GM12874 (cell line): ENCODE data around the gene ZNF33B.

Experiments used
- TF ChIP-seq, protein P1 (sequence below): IDR thresholded peaks from 2 replicates; pipeline ENCODE4 v1.5.1; 2011; ENCODE audit warnings: low read depth, mild to moderate bottlenecking, control low read depth, low read length, moderate library complexity; ENCODE audit not compliant: insufficient read depth

The ZNF33B gene

DNA sequence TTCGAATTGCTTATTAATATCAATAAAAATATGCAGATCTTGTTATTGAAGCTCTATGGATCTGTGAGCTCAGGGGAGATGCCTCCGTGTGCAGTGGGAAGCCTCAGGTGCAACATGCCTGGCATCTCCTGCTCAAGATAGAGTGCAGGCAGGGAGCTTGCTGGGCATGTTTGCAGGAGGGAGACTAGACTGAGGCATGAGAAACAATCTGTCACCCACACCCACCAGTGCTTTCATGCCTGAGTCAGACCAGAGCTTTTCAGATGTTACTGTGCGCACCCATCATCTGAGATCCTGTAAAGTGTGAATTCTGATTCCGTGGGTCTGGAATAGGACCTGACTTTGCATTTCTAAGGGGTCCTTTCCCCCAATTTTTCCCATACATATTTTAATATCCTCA is 62.0 kb downstream of the ZNF33B start:
- TF ChIP-seq, protein P1, sequence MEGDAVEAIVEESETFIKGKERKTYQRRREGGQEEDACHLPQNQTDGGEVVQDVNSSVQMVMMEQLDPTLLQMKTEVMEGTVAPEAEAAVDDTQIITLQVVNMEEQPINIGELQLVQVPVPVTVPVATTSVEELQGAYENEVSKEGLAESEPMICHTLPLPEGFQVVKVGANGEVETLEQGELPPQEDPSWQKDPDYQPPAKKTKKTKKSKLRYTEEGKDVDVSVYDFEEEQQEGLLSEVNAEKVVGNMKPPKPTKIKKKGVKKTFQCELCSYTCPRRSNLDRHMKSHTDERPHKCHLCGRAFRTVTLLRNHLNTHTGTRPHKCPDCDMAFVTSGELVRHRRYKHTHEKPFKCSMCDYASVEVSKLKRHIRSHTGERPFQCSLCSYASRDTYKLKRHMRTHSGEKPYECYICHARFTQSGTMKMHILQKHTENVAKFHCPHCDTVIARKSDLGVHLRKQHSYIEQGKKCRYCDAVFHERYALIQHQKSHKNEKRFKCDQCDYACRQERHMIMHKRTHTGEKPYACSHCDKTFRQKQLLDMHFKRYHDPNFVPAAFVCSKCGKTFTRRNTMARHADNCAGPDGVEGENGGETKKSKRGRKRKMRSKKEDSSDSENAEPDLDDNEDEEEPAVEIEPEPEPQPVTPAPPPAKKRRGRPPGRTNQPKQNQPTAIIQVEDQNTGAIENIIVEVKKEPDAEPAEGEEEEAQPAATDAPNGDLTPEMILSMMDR = no peak

DNA sequence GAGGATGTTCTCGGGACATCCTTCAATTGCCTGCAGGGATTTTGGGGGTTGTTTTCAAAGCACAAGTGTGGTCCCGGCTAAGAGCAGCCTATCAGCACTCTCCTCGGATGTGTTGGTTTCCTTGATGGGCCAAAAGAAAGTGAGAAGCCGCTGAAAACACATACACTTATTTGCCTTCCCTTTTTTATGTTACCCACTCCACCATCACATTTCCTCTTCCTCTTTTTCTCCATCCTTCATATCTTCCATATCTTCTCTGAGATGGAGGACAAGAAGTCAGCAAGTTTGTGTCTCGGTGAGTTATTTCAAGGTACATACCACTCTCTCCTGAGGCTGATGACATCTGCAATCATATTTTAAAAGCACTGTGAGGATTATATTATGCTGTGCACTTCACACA is 64.0 kb downstream of the ZNF33B start:
- TF ChIP-seq, protein P1 = no peak

DNA sequence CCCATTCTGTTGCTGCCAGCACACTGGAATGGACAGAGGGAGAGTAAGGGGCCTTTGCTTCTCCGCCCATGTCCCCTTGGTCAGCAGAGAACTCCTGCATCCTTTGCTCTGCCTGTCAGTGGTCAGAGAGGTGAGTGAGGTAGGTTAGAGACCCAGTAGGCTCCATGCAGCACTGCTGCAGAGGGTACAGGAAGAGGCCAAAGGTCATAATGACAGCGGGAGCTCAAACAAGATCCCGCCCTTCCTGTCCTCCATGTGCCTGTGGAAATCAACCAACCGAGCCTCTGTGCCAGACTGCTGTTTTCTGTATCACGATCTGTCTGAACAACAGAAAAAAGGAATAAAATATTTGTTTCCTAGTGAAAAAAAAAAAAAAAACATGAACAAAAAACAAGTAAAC is 81.4 kb downstream of the ZNF33B start:
- TF ChIP-seq, protein P1 = no peak

DNA sequence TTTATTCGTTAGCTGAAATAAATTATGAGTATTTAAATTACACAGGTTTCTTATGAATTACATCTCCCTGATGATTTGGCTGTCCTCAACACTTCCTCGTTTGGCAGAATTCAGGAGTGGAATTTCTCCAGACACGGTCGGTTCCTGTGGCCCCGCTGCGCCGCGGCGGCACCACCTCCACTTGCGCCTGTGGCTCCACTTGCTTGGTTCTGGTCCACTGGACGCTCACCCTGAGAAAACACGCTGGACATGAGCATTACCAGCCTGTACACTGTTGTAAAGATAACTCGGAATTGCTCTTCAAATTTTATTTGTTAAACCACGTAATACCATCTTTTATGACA is 85.3 kb downstream of the ZNF33B start:
- TF ChIP-seq, protein P1 = no peak

DNA sequence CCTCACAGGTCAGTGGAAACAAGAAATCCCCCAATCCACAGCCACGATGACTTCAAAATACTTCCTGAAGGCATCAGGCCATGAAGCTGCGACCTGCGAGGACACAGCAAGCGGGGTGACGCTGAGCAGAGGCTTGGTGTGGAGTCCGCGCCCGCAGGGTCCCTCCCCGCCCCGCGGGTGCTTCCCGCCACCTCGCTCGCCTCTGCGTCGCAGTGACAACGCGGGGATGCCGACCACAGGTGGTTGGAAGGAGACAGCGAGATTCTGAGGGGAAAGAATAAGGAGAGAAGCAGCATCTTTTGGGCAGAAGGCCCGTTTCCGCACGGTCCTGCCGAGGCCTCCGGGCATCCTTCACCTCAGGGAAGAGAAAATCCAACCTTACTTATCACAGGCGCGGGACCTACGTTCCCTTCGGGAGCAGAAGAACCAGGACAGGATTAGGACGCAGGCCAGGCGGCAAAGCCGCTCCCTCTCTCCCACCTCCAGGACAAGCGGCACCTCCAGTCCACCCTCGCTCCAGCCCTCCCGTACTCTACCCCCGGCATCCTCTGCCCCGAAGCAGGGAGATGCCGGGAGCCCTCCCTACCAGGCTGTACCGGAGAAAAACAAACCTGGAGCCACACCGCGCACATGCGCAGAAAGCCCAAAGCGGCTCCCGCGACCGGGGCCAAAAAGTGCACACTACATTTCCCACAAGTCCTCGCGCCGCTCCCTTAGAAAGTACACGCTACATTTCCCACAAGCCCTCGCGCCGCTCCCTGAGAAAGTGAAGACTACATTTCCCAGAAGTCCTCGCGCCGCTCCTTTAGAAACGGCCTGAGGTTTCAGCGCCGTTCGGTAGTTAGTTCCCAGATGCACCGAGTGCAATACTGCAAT is 85.9 kb downstream of the ZNF33B start:
- TF ChIP-seq, protein P1 = no peak

DNA sequence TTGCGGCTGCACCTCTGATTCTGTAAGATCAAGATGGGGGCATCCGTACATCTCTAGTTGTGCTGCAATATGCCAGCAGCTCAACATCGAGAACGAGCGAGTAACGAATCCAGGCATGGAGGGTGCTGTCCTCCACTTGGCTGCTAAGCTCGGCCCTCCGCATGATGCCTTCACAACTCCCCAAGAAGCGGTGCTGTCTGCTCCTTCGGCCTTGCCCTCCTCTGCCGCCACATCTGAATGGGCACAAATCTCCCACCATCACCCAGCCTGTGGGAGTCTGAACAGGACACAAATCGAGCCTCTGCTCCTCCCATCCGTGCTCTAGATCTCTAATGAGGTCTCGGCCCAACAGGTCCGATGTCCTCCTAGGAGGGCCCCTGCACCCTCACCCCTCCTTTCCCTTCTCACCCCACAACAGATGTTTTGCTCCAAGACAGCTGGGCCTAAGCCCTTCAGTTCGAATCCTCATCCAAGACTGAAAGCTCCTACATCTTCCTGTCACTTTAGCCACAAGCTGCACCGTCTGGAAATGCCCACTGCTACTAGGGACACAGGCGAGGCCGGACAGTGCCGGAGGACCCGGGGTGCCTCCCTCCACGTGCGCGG is 86.7 kb downstream of the ZNF33B start:
- TF ChIP-seq, protein P1 = no peak

DNA sequence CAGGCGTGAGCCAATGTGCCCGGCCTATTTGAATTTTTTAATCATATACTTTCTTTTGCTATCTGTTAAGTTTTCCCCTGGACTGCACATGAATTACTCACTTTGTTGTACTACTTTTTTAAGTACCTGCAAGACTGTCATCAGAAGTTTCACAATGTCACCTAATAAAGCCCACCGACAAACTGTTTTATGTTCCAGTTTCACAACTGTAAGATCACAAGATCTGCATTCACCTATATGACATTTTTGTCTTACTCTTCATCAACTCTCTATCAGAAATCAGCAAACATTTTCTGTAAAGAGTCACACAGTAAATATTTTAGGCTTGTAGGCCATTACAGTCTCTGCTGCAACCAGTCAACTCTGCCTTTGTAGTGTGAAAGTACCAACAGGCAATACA is 88.5 kb downstream of the ZNF33B start:
- TF ChIP-seq, protein P1 = no peak
